K562 (cell line): ENCODE results near the gene GRAMD2B. TPM values are rescaled to one million over a fixed set of nuclear protein-coding genes. Genes with fewer than 3 reads are reported as not detected.

Experiments used
- CBFA2T2 ChIP-seq: fragments of 450-650 bp; conservative IDR thresholded peaks from 2 replicates; pipeline ENCODE4 v1.6.1; 2017; ENCODE audit warnings: mild to moderate bottlenecking
- CBFA2T3 ChIP-seq: fragments of 450-650 bp; IDR thresholded peaks from 2 replicates; pipeline ENCODE4 v1.6.1; 2017
- CREB1 ChIP-seq, 2 experiments: sonication (generic) in 1 of 2; formaldehyde crosslinking in 1 of 2; IDR thresholded peaks; 2 replicates each; pipeline versions ENCODE4 v1.6.1 to v1.8.0; 2012 to 2022; ENCODE audit warnings: inconsistent platforms in 1 of 2, mild to moderate bottlenecking in 1 of 2, missing genetic modification reagents in 1 of 2, moderate library complexity in 1 of 2
- CTBP1 ChIP-seq: fragments of 450-650 bp; IDR thresholded peaks from 2 replicates; pipeline ENCODE4 v1.6.1; 2016; ENCODE audit warnings: borderline replicate concordance
- DDX20 ChIP-seq: fragments of 450-650 bp; IDR thresholded peaks from 2 replicates; pipeline ENCODE4 v1.6.1; 2016; ENCODE audit warnings: missing genetic modification characterization, low read depth, mild to moderate bottlenecking, missing compliant biosample characterization, moderate library complexity
- DPF2 ChIP-seq: fragments of 450-650 bp; IDR thresholded peaks from 2 replicates; pipeline ENCODE4 v1.6.1; 2016
- EP400 ChIP-seq: fragments of 450-650 bp; IDR thresholded peaks from 2 replicates; pipeline ENCODE4 v1.6.1; 2017; ENCODE audit warnings: antibody characterized with exemption, mild to moderate bottlenecking, moderate library complexity
- ETV5 ChIP-seq: sonication (generic); formaldehyde crosslinking; IDR thresholded peaks from 2 replicates; pipeline ENCODE4 v1.4.0; 2020; ENCODE audit warnings: low read depth, mild to moderate bottlenecking, missing genetic modification reagents
- HDAC3 ChIP-seq: fragments of 450-650 bp; IDR thresholded peaks from 2 replicates; pipeline ENCODE4 v1.6.1; 2018; ENCODE audit warnings: borderline replicate concordance, mild to moderate bottlenecking, moderate library complexity; ENCODE audit not compliant: partially characterized antibody
- MEIS2 ChIP-seq: fragments of 450-650 bp; IDR thresholded peaks from 2 replicates; pipeline ENCODE4 v1.6.1; 2014; ENCODE audit warnings: mild to moderate bottlenecking; ENCODE audit not compliant: partially characterized antibody
- NR2C1 ChIP-seq, 2 experiments: fragments of 450-650 bp; IDR thresholded peaks; 2 replicates each; pipeline ENCODE4 v1.6.1; 2017; ENCODE audit warnings: mild to moderate bottlenecking in 2 of 2, antibody characterized with exemption in 1 of 2, inconsistent platforms in 1 of 2, missing compliant biosample characterization in 1 of 2, missing genetic modification characterization in 1 of 2
- PML ChIP-seq: IDR thresholded peaks from 2 replicates; pipeline ENCODE4 v1.6.1; 2012; ENCODE audit warnings: low read length, inconsistent platforms
- SPI1 ChIP-seq: IDR thresholded peaks from 2 replicates; pipeline ENCODE4 v1.6.1; 2011; ENCODE audit warnings: low read depth, low read length, control low read depth, borderline replicate concordance
- TEAD2 ChIP-seq: fragments of 450-650 bp; IDR thresholded peaks from 2 replicates; pipeline ENCODE4 v1.6.1; 2016; ENCODE audit warnings: missing genetic modification characterization, control low read depth, missing compliant biosample characterization
- ZBTB7A ChIP-seq: IDR thresholded peaks from 2 replicates; pipeline ENCODE4 v1.6.1; 2011; ENCODE audit warnings: low read depth, mild to moderate bottlenecking, low read length, moderate library complexity, borderline replicate concordance; ENCODE audit not compliant: control insufficient read depth
- ZBTB8A ChIP-seq: fragments of 450-650 bp; IDR thresholded peaks from 2 replicates; pipeline ENCODE4 v1.6.1; 2018; ENCODE audit warnings: mild to moderate bottlenecking, moderate library complexity; ENCODE audit not compliant: partially characterized antibody
- ZFP36 ChIP-seq: fragments of 150-350 bp; IDR thresholded peaks from 2 replicates; pipeline ENCODE4 v1.6.1; 2018; ENCODE audit warnings: low read length, low read depth; ENCODE audit not compliant: partially characterized antibody
- ZFX ChIP-seq: sonication (generic); formaldehyde crosslinking; IDR thresholded peaks from 2 replicates; pipeline ENCODE4 v1.8.0; 2022; ENCODE audit warnings: mild to moderate bottlenecking, missing genetic modification reagents, moderate library complexity
- ZNF146 ChIP-seq: IDR thresholded peaks from one replicate; pipeline ENCODE4 v1.6.1; 2018; ENCODE audit warnings: missing compliant biosample characterization; ENCODE audit not compliant: unreplicated experiment
- ZNF584 ChIP-seq: fragments of 200-800 bp; sonication (Bioruptor generic); IDR thresholded peaks from 2 replicates; pipeline ENCODE4 v1.6.1; 2016; ENCODE audit warnings: low read depth, mild to moderate bottlenecking, missing genetic modification characterization, missing compliant biosample characterization
- ZNF77 ChIP-seq: fragments of 250-450 bp; sonication (Bioruptor Pico); IDR thresholded peaks from 2 replicates; pipeline ENCODE4 v1.5.0; 2020
- polyA plus RNA-seq, 8 experiments: library from polyadenylated mRNA; depleted of rRNA in 4 of 8; stranded (reverse) in 5 of 8; unstranded in 3 of 8; fragments of >200 nt; fragmentation: Nextera tagmentation in 2 of 8; fragmentation: Illumina TruSeq in 1 of 8; extraction: Ambion mirVana in 2 of 8; extraction: Trizol in 1 of 8; gene quantifications; 2 replicates each; pipeline versions ENCODE4 v1.2.1 to v1.2.3, GENCODE V29; 2011 to 2014; ENCODE audit warnings: inconsistent platforms in 1 of 8, missing spikeins in 1 of 8
- total RNA-seq, 7 experiments: library from RNA; depleted of rRNA in 6 of 7; stranded (reverse); fragments of >200 nt in 6 of 7; fragmentation: Illumina TruSeq in 2 of 7; extraction: Trizol in 2 of 7; gene quantifications; 2 replicates each; pipeline versions ENCODE4 v1.2.1 to v1.2.3, GENCODE V29; 2011 to 2021; ENCODE audit warnings: low replicate concordance in 1 of 7
- TF ChIP-seq, protein P1 (sequence below), 2 experiments: fragments of 450-650 bp in 1 of 2; sonication (generic) in 1 of 2; formaldehyde crosslinking in 1 of 2; IDR thresholded peaks in 1 of 2; conservative IDR thresholded peaks in 1 of 2; 2 replicates each; pipeline versions ENCODE4 v1.6.1 to v1.8.1; 2016 to 2023; ENCODE audit warnings: mild to moderate bottlenecking in 2 of 2, moderate library complexity in 2 of 2, inconsistent platforms in 1 of 2, missing genetic modification reagents in 1 of 2
- TF ChIP-seq, protein P2 (sequence below): fragments of 250-450 bp; sonication (Bioruptor Pico); IDR thresholded peaks from 2 replicates; pipeline ENCODE4 v1.8.0; 2021; ENCODE audit warnings: borderline replicate concordance, mild to moderate bottlenecking, moderate library complexity; ENCODE audit not compliant: poor library complexity, severe bottlenecking
- TF ChIP-seq, protein P3 (sequence below): fragments of 450-650 bp; IDR thresholded peaks from 2 replicates; pipeline ENCODE4 v1.6.1; 2016
- TF ChIP-seq, protein P4 (sequence below): fragments of 250-450 bp; sonication (Bioruptor Pico); IDR thresholded peaks from 2 replicates; pipeline ENCODE4 v1.8.0; 2022; ENCODE audit warnings: inconsistent platforms

GRAMD2B gene
- total and polyA plus RNA-seq, 9 of the 15 experiments (the other 6 are each of a cell fraction or from before 2014, with no cell fraction given): 0.32 to 4.2 (median 1.4) TPM

DNA sequence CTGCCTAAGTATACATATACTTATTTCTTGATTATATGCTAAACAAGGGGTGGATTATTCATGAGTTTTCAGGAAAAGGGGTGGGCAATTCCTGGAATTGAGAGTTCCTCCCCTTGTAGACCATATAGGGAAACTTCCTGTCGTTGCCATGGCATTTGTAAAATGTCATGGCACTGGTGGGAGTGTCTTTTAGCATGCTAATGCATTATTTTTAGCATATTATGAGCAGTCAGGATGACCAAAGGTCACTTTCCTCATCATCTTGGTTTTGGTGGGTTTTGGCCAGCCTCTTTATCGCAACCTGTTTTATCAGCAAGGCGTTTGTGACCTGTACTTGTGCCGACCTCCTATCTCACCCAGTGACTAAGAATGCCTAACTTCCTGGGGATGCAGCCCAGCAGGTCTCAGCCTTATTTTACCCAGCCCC lies 90.9 kb downstream of the GRAMD2B start (continued):
- TF ChIP-seq ZBTB7A (no peak), PML (peak; percentile 41; the same call in 1 of the 2 replicates), TEAD2 (tag) (0 out of 2 replicates have a peak, but pooled peaks have one; percentile 20), ZBTB8A (no peak), DDX20 (tag) (0 out of 2 replicates have a peak, but pooled peaks have one; percentile 44), ZFX (no peak), CBFA2T3 (peak; percentile 70), NR2C1 (IDR thresholded peaks at IDR 0.05) (peak; percentile 54), NR2C1 (tag; IDR thresholded peaks at IDR 0.05) (peak; percentile 75), DPF2 (no peak; the same call in 1 of the 2 replicates), EP400 (0 out of 2 replicates have a peak, but pooled peaks have one; percentile 26), ETV5 (CRISPR knock-in tag) (peak; percentile 76), HDAC3 (peak; percentile 19), CBFA2T2 (peak; percentile 45), CTBP1 (peak; percentile 31), CREB1 (IDR thresholded peaks at IDR 0.05) (peak; percentile 43; the same call in 1 of the 2 replicates), CREB1 (CRISPR knock-in tag; IDR thresholded peaks at IDR 0.05) (0 out of 2 replicates have a peak, but pooled peaks have one; percentile 9), ZNF584 (CRISPR knock-in tag) (0 out of 2 replicates have a peak, but pooled peaks have one; percentile 42), SPI1 (peak; percentile 50; the same call in 1 of the 2 replicates), ZNF77 (CRISPR knock-in tag) (no peak), ZFP36 (peak; percentile 57), MEIS2 (peak; percentile 43), ZNF146 (no peak)
- TF ChIP-seq, protein P1, sequence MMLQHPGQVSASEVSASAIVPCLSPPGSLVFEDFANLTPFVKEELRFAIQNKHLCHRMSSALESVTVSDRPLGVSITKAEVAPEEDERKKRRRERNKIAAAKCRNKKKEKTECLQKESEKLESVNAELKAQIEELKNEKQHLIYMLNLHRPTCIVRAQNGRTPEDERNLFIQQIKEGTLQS (IDR thresholded peaks at IDR 0.05): peak; percentile 70
- TF ChIP-seq, protein P1 (CRISPR knock-in tag; conservative IDR thresholded peaks at IDR 0.05): no peak
- TF ChIP-seq, protein P2, sequence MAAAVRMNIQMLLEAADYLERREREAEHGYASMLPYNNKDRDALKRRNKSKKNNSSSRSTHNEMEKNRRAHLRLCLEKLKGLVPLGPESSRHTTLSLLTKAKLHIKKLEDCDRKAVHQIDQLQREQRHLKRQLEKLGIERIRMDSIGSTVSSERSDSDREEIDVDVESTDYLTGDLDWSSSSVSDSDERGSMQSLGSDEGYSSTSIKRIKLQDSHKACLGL (CRISPR knock-in tag): no peak
- TF ChIP-seq, protein P3, sequence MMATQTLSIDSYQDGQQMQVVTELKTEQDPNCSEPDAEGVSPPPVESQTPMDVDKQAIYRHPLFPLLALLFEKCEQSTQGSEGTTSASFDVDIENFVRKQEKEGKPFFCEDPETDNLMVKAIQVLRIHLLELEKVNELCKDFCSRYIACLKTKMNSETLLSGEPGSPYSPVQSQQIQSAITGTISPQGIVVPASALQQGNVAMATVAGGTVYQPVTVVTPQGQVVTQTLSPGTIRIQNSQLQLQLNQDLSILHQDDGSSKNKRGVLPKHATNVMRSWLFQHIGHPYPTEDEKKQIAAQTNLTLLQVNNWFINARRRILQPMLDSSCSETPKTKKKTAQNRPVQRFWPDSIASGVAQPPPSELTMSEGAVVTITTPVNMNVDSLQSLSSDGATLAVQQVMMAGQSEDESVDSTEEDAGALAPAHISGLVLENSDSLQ: peak; percentile 80
- TF ChIP-seq, protein P4, sequence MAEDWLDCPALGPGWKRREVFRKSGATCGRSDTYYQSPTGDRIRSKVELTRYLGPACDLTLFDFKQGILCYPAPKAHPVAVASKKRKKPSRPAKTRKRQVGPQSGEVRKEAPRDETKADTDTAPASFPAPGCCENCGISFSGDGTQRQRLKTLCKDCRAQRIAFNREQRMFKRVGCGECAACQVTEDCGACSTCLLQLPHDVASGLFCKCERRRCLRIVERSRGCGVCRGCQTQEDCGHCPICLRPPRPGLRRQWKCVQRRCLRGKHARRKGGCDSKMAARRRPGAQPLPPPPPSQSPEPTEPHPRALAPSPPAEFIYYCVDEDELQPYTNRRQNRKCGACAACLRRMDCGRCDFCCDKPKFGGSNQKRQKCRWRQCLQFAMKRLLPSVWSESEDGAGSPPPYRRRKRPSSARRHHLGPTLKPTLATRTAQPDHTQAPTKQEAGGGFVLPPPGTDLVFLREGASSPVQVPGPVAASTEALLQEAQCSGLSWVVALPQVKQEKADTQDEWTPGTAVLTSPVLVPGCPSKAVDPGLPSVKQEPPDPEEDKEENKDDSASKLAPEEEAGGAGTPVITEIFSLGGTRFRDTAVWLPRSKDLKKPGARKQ (CRISPR knock-in tag): no peak
